ENCODE results near the gene APOL4.

The APOL4 gene

DNA sequence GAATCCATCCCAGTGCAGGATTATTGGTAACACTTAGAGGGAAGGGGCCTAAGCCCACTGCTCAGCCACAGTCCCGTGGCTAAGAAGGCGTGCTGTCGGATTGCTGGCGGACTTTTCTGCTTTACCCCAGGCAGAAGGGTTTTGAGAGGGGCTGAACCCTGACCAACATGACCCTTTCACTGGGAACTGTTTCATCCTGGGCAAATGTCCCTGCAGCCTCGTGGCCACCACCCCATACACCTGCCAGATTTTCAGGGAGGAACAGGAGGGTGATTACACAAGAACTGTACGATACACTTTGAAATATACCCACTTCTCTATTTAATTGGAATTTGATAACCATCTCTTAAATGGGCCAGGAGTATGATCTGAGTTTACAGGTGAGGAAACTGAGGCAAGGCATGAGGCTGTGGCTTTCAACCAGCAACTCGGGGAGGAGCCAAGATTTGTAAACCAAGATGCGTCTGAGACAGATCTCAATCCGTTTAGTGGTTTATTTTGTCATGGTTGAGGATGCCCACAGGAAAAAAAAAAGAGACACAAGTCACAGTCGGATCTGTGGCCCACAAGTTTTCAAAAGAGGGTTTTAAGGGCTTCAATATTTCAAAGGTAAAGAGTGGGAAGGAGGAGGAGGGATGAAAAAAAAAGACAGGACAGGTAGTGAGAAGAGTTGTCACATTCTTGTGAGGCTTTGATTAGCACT, 34.9 kb downstream of the APOL4 start:
- no peak overlapping the region for H3K4me2 ChIP-seq (ENCODE audit: insufficient read depth, low read length)
- no peaks in the 10 kb centered on the region for H3K36me3 ChIP-seq (ENCODE audit: insufficient read depth, low read length)
- peaks cover 41% of the 10 kb centered on the region for H3K4me1 ChIP-seq (ENCODE audit: insufficient read depth, low read length)
- no peak overlapping the region for H2AFZ ChIP-seq (ENCODE audit: low read depth, low read length)
- no peak overlapping the region for H3K27ac ChIP-seq (ENCODE audit: low read length)
- no peaks in the 10 kb centered on the region for H4K20me1 ChIP-seq (ENCODE audit: insufficient read depth, low read length)
- DNase-seq: no peak
- no peaks in the 10 kb centered on the region for H3K9me3 ChIP-seq (ENCODE audit: insufficient read depth, low read length, severe bottlenecking)
- H3K27me3 ChIP-seq (ENCODE audit: insufficient read depth, low read length, poor library complexity): no peaks in the 10 kb centered on the region
- H3K4me3 ChIP-seq (ENCODE audit: low read depth in 1 of 2, low read length in 2 of 2): no peak overlapping the region
- H3K79me2 ChIP-seq (ENCODE audit: insufficient read depth, low read length): no peaks in the 10 kb centered on the region
- H3K9ac ChIP-seq (ENCODE audit: low read depth, low read length): no peak overlapping the region
- peak; percentile 18; the same call in 1 of the 3 replicates for ATAC-seq (ENCODE audit: insufficient read depth, low read depth)
- no peak for TF ChIP-seq CTCF (IDR thresholded peaks at IDR 0.05; ENCODE audit: borderline replicate concordance, extremely low read depth, low read length, poor library complexity, severe bottlenecking)
- TF ChIP-seq EZH2 (IDR thresholded peaks at IDR 0.05; ENCODE audit: borderline replicate concordance, low read depth, low read length, severe bottlenecking): no peak

GRCh38 chr22:36166086-36166485, 35.5 kb downstream of the APOL4 start:
- Histone ChIP-seq H3K79me2 (ENCODE audit: insufficient read depth, low read length) (no peaks in the 10 kb centered on the region), H2AFZ (ENCODE audit: low read depth, low read length) (no peak overlapping the region), H3K27ac (ENCODE audit: low read length) (no peak overlapping the region), H3K9me3 (ENCODE audit: insufficient read depth, low read length, severe bottlenecking) (no peaks in the 10 kb centered on the region), H3K36me3 (ENCODE audit: insufficient read depth, low read length) (no peaks in the 10 kb centered on the region), H3K4me3 (ENCODE audit: low read depth in 1 of 2, low read length in 2 of 2) (no peak overlapping the region), H3K4me2 (ENCODE audit: insufficient read depth, low read length) (no peak overlapping the region), H3K9ac (ENCODE audit: low read depth, low read length) (no peak overlapping the region), H4K20me1 (ENCODE audit: insufficient read depth, low read length) (no peaks in the 10 kb centered on the region), H3K4me1 (ENCODE audit: insufficient read depth, low read length) (peaks cover 47% of the 10 kb centered on the region), H3K27me3 (ENCODE audit: insufficient read depth, low read length, poor library complexity) (no peaks in the 10 kb centered on the region)
- ATAC-seq (ENCODE audit: insufficient read depth, low read depth) (no peak), DNase-seq (no peak)
- TF ChIP-seq EZH2 (IDR thresholded peaks at IDR 0.05; ENCODE audit: borderline replicate concordance, low read depth, low read length, severe bottlenecking): no peak
- TF ChIP-seq CTCF (IDR thresholded peaks at IDR 0.05; ENCODE audit: borderline replicate concordance, extremely low read depth, low read length, poor library complexity, severe bottlenecking): no peak

DNA sequence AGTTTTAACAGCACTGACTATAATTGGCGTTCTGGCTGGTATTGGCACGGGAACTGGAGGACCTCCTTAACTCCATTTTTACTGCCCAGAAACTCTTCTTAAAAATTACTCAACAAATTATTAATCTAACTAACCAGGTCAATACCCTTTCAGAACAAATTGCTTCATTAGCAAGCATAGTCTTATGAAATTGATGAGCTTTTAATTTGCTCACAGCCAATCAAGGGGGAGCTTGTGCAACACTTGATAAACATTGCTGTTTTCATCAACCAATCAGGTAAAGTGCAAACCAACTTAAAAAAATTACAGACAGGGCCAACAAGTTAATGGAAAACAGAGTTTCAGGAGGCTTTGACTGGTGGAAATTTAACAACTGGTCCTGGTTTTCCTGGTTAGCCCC, 36.5 kb downstream of the APOL4 start:
- Histone ChIP-seq H3K4me1 (ENCODE audit: insufficient read depth, low read length) (peaks cover 56% of the 10 kb centered on the region), H3K27ac (ENCODE audit: low read length) (no peak overlapping the region), H2AFZ (ENCODE audit: low read depth, low read length) (no peak overlapping the region), H3K9ac (ENCODE audit: low read depth, low read length) (no peak overlapping the region), H3K36me3 (ENCODE audit: insufficient read depth, low read length) (no peaks in the 10 kb centered on the region), H3K27me3 (ENCODE audit: insufficient read depth, low read length, poor library complexity) (no peaks in the 10 kb centered on the region), H3K4me3 (ENCODE audit: low read depth in 1 of 2, low read length in 2 of 2) (no peak overlapping the region), H4K20me1 (ENCODE audit: insufficient read depth, low read length) (no peaks in the 10 kb centered on the region), H3K79me2 (ENCODE audit: insufficient read depth, low read length) (peaks cover 2% of the 10 kb centered on the region; the same call in 1 of the 2 replicates), H3K4me2 (ENCODE audit: insufficient read depth, low read length) (no peak overlapping the region), H3K9me3 (ENCODE audit: insufficient read depth, low read length, severe bottlenecking) (no peaks in the 10 kb centered on the region)
- DNase-seq: no peak
- no peak for TF ChIP-seq CTCF (IDR thresholded peaks at IDR 0.05; ENCODE audit: borderline replicate concordance, extremely low read depth, low read length, poor library complexity, severe bottlenecking)
- no peak for TF ChIP-seq EZH2 (IDR thresholded peaks at IDR 0.05; ENCODE audit: borderline replicate concordance, low read depth, low read length, severe bottlenecking)
- no peak for ATAC-seq (ENCODE audit: insufficient read depth, low read depth)

Data from DND-41 (cell line).